Purkinje cell (primary cell): ENCODE data around the gene MAP3K1. TPM values are rescaled to one million over a fixed set of nuclear protein-coding genes. Genes with fewer than 3 reads are reported as not detected.

Source experiments
- polyA plus RNA-seq: library from polyadenylated mRNA; unstranded; fragments of >200 nt; fragmentation: Nextera tagmentation; gene quantifications from 2 replicates; pipeline ENCODE4 v1.2.1, GENCODE V29; 2014

Gene MAP3K1
- polyA plus RNA-seq, result 13.7 and 14.0 TPM in 2 replicates

GRCh38 chr5:56814963-56815657 lies at the start of gene MAP3K1:
Gene MAP3K1, plus strand, starts transcription at chr5:56815549. Its CDS starts 25 bp downstream, at chr5:56815574.

GRCh38 chr5:56909294-56910209 lies 94.2 kb downstream of the MAP3K1 start, which contains the start of gene SETD9:
Gene SETD9, plus strand, starts transcription at chr5:56909596. Its CDS starts 50 bp downstream, at chr5:56909646.

Other genes with a start within 250 kb of the MAP3K1 start
- 0.91 and 7.0 TPM in 2 replicates for gene SETD9, start 94.0 kb downstream of the MAP3K1 start, polyA plus RNA-seq
- 6.0 and 15.4 TPM in 2 replicates for gene MIER3, start 136.6 kb downstream of the MAP3K1 start, polyA plus RNA-seq